Neural progenitor cell (in vitro differentiated cells): ENCODE data around the gene THNSL1. TPM values are rescaled to one million over a fixed set of nuclear protein-coding genes. Genes with fewer than 3 reads are reported as not detected.

Experiments used
- DNase-seq: peaks from one replicate; pipeline ENCODE4 v3.0.0-alpha.2; 2016; ENCODE audit warnings: low spot score
- H2AFZ ChIP-seq: fragments of 200-600 bp; sonication (generic); replicated peaks from 2 replicates; pipeline ENCODE4 v1.6.1; 2016; ENCODE audit warnings: antibody characterized with exemption
- H3F3A ChIP-seq: fragments of 200-600 bp; sonication (generic); 2 replicates; pipeline ENCODE4 v1.6.1; 2016; ENCODE audit warnings: antibody characterized with exemption, low read depth
- H3K27ac ChIP-seq: fragments of 200-600 bp; sonication (generic); 2 replicates; pipeline ENCODE4 v1.5.1; 2016; ENCODE audit warnings: mild to moderate bottlenecking
- H3K27me3 ChIP-seq: fragments of 200-600 bp; sonication (generic); 2 replicates; pipeline ENCODE4 v1.6.1; 2016; ENCODE audit warnings: mild to moderate bottlenecking, moderate library complexity
- H3K36me3 ChIP-seq: fragments of 200-600 bp; sonication (generic); 2 replicates; pipeline ENCODE4 v1.5.1; 2016
- H3K4me1 ChIP-seq: fragments of 200-600 bp; sonication (generic); 2 replicates; pipeline ENCODE4 v1.6.1; 2016; ENCODE audit warnings: mixed run types
- H3K4me2 ChIP-seq: fragments of 200-600 bp; sonication (generic); 2 replicates; pipeline ENCODE4 v1.6.1; 2016
- H3K4me3 ChIP-seq: fragments of 200-600 bp; sonication (generic); 2 replicates; pipeline ENCODE4 v1.5.1; 2016
- H3K79me2 ChIP-seq: fragments of 200-600 bp; sonication (generic); 2 replicates; pipeline ENCODE4 v1.6.1; 2016; ENCODE audit warnings: low read depth
- H3K9ac ChIP-seq: fragments of 200-600 bp; sonication (generic); 2 replicates; pipeline ENCODE4 v1.6.1; 2016
- H3K9me3 ChIP-seq: fragments of 200-600 bp; sonication (generic); 2 replicates; pipeline ENCODE4 v1.5.1; 2016; ENCODE audit warnings: low read depth
- H4K20me1 ChIP-seq: fragments of 200-600 bp; sonication (generic); 2 replicates; pipeline ENCODE4 v1.6.1; 2016; ENCODE audit warnings: low read depth
- H3K27ac Mint-ChIP-seq: 3 replicates; pipeline ENCODE4 v1.8.0; 2021; ENCODE audit warnings: mixed read lengths
- H3K27me3 Mint-ChIP-seq: 2 replicates; pipeline ENCODE4 v1.8.0; 2022; ENCODE audit warnings: low read depth, mild to moderate bottlenecking, inconsistent platforms, moderate library complexity, mixed read lengths; ENCODE audit not compliant: insufficient read depth
- H3K36me3 Mint-ChIP-seq: 3 replicates; pipeline ENCODE4 v1.8.0; 2021; ENCODE audit warnings: mixed read lengths
- H3K4me1 Mint-ChIP-seq: 3 replicates; pipeline ENCODE4 v1.8.0; 2021; ENCODE audit warnings: mixed read lengths
- H3K4me3 Mint-ChIP-seq: 3 replicates; pipeline ENCODE4 v1.8.0; 2021; ENCODE audit warnings: mild to moderate bottlenecking, moderate library complexity, mixed read lengths
- H3K9me3 Mint-ChIP-seq: 3 replicates; pipeline ENCODE4 v1.8.0; 2020; ENCODE audit warnings: mixed read lengths
- EZH2 ChIP-seq: fragments of 200-600 bp; sonication (generic); IDR thresholded peaks from 2 replicates; pipeline ENCODE4 v1.6.1; 2017; ENCODE audit warnings: antibody characterized with exemption, mild to moderate bottlenecking, moderate library complexity
- EZH2phosphoT487 ChIP-seq: fragments of 200-600 bp; sonication (generic); IDR thresholded peaks from 2 replicates; pipeline ENCODE4 v1.6.1; 2017; ENCODE audit warnings: antibody characterized with exemption
- total RNA-seq: library from RNA; depleted of rRNA; stranded (reverse); fragments of >200 nt; gene quantifications from 2 replicates; pipeline ENCODE4 v1.2.3, GENCODE V29; 2015; ENCODE audit warnings: low replicate concordance
- TF ChIP-seq, protein P1 (sequence below): fragments of 200-600 bp; sonication (generic); IDR thresholded peaks from 2 replicates; pipeline ENCODE4 v1.5.1; 2017; ENCODE audit warnings: antibody characterized with exemption, mild to moderate bottlenecking

The THNSL1 gene
- total RNA-seq, 1 donor from 2014 or later: 19.4 TPM

DNA sequence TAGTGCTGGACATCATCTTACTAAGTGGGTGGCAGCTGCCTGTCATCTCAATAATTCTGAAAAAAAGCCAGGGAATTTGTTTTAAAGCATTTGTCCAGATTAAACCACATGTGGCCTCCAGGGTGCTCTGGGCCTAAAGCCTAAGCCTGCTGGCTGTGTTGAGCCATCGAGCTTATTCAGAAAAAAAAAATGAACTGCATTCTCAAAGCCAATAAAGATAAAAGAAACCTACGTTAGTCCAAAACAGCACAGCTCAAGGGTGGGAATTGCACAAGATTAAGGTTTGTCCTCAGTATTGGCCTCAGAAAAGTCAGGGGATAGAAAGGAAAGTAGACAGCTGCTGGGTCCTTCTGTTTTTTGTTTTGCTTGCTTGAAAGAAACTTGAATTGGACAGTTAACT, 41.4 kb upstream of the THNSL1 start:
- Histone ChIP-seq H3K79me2 (no peaks in the 10 kb centered on the region), H3K4me3 (no peak overlapping the region), H3K4me1 (peaks cover 7% of the 10 kb centered on the region), H3K4me2 (no peak overlapping the region), H3K36me3 (no peaks in the 10 kb centered on the region), H4K20me1 (no peaks in the 10 kb centered on the region), H3K27me3 (no peaks in the 10 kb centered on the region), H3K27ac (no peak overlapping the region), H3F3A (no peaks in the 10 kb centered on the region), H2AFZ (no peak overlapping the region), H3K9ac (no peak overlapping the region), H3K9me3 (no peaks in the 10 kb centered on the region)
- Mint-ChIP-seq H3K36me3 (no peaks in the 10 kb centered on the region), H3K9me3 (no peaks in the 10 kb centered on the region), H3K27me3 (no peaks in the 10 kb centered on the region), H3K4me1 (peaks cover 9% of the 10 kb centered on the region), H3K27ac (no peak overlapping the region), H3K4me3 (no peak overlapping the region)
- TF ChIP-seq, protein P1, sequence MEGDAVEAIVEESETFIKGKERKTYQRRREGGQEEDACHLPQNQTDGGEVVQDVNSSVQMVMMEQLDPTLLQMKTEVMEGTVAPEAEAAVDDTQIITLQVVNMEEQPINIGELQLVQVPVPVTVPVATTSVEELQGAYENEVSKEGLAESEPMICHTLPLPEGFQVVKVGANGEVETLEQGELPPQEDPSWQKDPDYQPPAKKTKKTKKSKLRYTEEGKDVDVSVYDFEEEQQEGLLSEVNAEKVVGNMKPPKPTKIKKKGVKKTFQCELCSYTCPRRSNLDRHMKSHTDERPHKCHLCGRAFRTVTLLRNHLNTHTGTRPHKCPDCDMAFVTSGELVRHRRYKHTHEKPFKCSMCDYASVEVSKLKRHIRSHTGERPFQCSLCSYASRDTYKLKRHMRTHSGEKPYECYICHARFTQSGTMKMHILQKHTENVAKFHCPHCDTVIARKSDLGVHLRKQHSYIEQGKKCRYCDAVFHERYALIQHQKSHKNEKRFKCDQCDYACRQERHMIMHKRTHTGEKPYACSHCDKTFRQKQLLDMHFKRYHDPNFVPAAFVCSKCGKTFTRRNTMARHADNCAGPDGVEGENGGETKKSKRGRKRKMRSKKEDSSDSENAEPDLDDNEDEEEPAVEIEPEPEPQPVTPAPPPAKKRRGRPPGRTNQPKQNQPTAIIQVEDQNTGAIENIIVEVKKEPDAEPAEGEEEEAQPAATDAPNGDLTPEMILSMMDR: no peak
- no peak for TF ChIP-seq EZH2
- no peak for TF ChIP-seq EZH2phosphoT487
- peak; percentile 13 for DNase-seq

DNA sequence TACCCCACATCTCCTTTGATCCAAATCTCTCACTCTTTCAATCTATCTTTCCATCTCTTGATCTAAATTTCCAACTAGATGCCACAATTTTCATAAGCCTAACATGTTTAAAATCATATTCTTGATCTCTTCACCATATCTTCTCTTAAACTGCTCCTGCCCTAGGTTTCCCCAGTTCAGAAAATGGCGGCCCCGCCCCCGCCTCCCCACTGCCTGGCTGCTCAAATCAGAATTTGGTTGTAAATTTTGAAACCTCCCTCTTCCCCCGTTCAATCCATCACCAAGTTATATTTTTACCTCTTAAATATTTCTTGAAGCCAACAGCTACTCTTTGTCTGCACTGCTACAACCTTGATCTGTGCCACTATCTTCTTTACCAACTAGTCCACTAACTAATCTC, 36.7 kb upstream of the THNSL1 start:
- Mint-ChIP-seq H3K4me3 (no peak overlapping the region), H3K4me1 (peaks cover 9% of the 10 kb centered on the region), H3K9me3 (no peaks in the 10 kb centered on the region), H3K27me3 (no peaks in the 10 kb centered on the region), H3K27ac (peak overlapping the region; percentile 6), H3K36me3 (no peaks in the 10 kb centered on the region)
- Histone ChIP-seq H3K9me3 (no peaks in the 10 kb centered on the region), H2AFZ (no peak overlapping the region), H4K20me1 (no peaks in the 10 kb centered on the region), H3F3A (no peaks in the 10 kb centered on the region), H3K36me3 (no peaks in the 10 kb centered on the region), H3K27ac (no peak overlapping the region), H3K4me1 (peaks cover 7% of the 10 kb centered on the region), H3K27me3 (no peaks in the 10 kb centered on the region), H3K9ac (no peak overlapping the region), H3K4me2 (no peak overlapping the region), H3K79me2 (no peaks in the 10 kb centered on the region), H3K4me3 (no peak overlapping the region)
- TF ChIP-seq EZH2: no peak
- TF ChIP-seq, protein P1: no peak
- DNase-seq: no peak

DNA sequence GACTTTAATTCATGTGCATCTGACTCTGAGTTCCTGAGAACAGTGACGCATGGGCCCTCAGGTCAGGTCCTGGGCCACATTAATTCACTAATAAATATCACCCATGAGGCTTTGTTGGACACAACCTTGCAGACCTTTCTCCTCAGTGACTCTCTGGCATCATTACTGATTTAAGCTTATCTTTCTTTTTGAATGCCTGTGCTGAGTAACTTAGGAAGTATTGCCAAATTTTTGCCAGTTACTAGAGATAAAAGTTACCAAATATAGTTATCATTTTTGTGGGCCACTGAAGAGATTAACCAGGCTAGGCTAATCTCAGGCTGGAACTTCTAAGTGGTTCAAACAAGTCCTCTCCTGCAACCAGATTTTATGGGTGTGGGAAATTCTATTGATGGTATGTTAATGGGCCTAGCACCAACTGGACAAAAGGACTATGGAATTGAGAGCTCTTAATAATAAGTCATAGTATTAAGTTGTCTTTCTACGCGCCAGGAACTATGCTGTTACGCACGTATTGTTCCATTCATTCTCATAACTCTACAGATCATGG, 35.2 kb upstream of the THNSL1 start:
- Mint-ChIP-seq H3K27me3 (no peaks in the 10 kb centered on the region), H3K9me3 (no peaks in the 10 kb centered on the region), H3K27ac (no peak overlapping the region), H3K4me3 (no peak overlapping the region), H3K36me3 (no peaks in the 10 kb centered on the region), H3K4me1 (peaks cover 3% of the 10 kb centered on the region)
- no peaks in the 10 kb centered on the region for H3K4me1 ChIP-seq
- no peak overlapping the region for H3K27ac ChIP-seq
- DNase-seq: no peak
- no peak for TF ChIP-seq EZH2phosphoT487
- no peaks in the 10 kb centered on the region for H3K9me3 ChIP-seq
- no peaks in the 10 kb centered on the region for H3K36me3 ChIP-seq
- H3K9ac ChIP-seq: no peak overlapping the region
- no peak overlapping the region for H3K4me3 ChIP-seq
- no peaks in the 10 kb centered on the region for H4K20me1 ChIP-seq
- H3F3A ChIP-seq: no peaks in the 10 kb centered on the region
- no peaks in the 10 kb centered on the region for H3K27me3 ChIP-seq
- no peak overlapping the region for H3K4me2 ChIP-seq
- no peaks in the 10 kb centered on the region for H3K79me2 ChIP-seq
- H2AFZ ChIP-seq: no peak overlapping the region

DNA sequence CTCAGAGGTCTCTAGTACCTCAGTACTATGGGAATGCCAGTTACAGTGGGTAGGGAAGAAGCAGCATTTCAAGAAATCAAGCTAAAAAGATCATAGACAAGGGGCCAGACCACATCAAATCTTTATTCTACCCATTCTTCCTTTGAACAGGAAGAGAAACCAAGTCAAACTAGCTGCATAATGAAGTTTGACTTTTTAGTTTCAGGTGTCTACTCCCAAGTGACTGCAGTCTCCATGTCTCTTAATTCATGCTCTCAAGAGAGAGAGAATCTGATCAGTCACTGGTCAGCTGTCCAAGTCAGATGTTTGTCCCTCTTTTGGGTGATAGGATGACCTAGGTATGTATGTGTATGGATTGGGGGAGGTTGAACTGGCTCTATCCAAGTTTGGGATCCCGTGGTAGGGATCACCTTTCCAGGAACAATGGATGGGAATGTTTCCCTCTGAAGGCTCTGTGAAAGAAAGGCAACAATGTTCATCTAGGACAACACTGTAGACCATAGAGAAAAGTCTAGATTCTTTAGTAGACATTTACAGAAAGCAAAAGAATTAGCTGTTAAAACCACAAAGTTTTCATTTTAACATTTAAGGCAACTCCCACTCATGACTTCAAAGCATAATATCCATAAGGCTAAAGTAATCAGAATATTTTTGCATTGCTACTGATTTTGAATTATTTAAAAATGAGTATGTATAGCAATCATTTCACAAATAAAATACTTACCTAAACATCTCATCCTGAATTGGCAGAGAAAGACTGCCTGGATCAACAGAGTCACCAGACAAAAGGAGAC, 33.9 kb upstream of the THNSL1 start:
- no peak for DNase-seq
- Mint-ChIP-seq H3K4me3 (no peak overlapping the region), H3K36me3 (peaks cover under 1% of the 10 kb centered on the region), H3K9me3 (no peaks in the 10 kb centered on the region), H3K4me1 (peaks cover 9% of the 10 kb centered on the region), H3K27ac (no peak overlapping the region), H3K27me3 (no peaks in the 10 kb centered on the region)
- Histone ChIP-seq H2AFZ (no peak overlapping the region), H3K4me2 (no peak overlapping the region), H3F3A (no peaks in the 10 kb centered on the region), H3K27ac (no peak overlapping the region), H3K36me3 (no peaks in the 10 kb centered on the region), H3K9me3 (no peaks in the 10 kb centered on the region), H3K79me2 (no peaks in the 10 kb centered on the region), H4K20me1 (no peaks in the 10 kb centered on the region), H3K9ac (no peak overlapping the region), H3K27me3 (no peaks in the 10 kb centered on the region), H3K4me1 (no peaks in the 10 kb centered on the region), H3K4me3 (no peak overlapping the region)
- TF ChIP-seq EZH2phosphoT487 (no peak), EZH2 (no peak)
- TF ChIP-seq, protein P1: no peak
